H1 (cell line): Measurements from ENCODE around the gene BMP2. TPM values are rescaled to one million over a fixed set of nuclear protein-coding genes. Genes with fewer than 3 reads are reported as not detected.

Experiments used
- CBX5 ChIP-seq: fragments of 300-800, 300-1000 bp; sonication (generic); IDR thresholded peaks from 2 replicates; pipeline ENCODE4 v1.7.1; 2016; ENCODE audit warnings: antibody characterized with exemption, low read length, low read depth
- CHD1 ChIP-seq: IDR thresholded peaks from 2 replicates; pipeline ENCODE4 v1.6.1; 2012; ENCODE audit warnings: low read depth, low read length, improper control_type of control experiment
- EZH2 ChIP-seq: fragments of 200-600 bp; sonication (generic); IDR thresholded peaks from 2 replicates; pipeline ENCODE4 v1.7.1; 2012; ENCODE audit warnings: low read depth, mild to moderate bottlenecking, moderate library complexity, low read length, inconsistent platforms; ENCODE audit not compliant: severe bottlenecking
- GABPA ChIP-seq: IDR thresholded peaks from 2 replicates; pipeline ENCODE4 v1.6.1; 2011; ENCODE audit warnings: mild to moderate bottlenecking, low read length, moderate library complexity, borderline replicate concordance; ENCODE audit not compliant: insufficient read depth
- KDM4A ChIP-seq: IDR thresholded peaks from one replicate; pipeline ENCODE4 v1.7.1; 2012; ENCODE audit warnings: low read depth, mild to moderate bottlenecking, moderate library complexity, low read length, inconsistent platforms; ENCODE audit not compliant: severe bottlenecking
- NRF1 ChIP-seq: IDR thresholded peaks from 2 replicates; pipeline ENCODE4 v1.6.1; 2011; ENCODE audit warnings: mild to moderate bottlenecking, low read depth, low read length, improper control_type of control experiment
- POU5F1 ChIP-seq: IDR thresholded peaks from 2 replicates; pipeline ENCODE4 v1.6.1; 2011; ENCODE audit warnings: low read depth, mild to moderate bottlenecking, low read length, moderate library complexity
- SP1 ChIP-seq: IDR thresholded peaks from 2 replicates; pipeline ENCODE4 v1.6.1; 2011; ENCODE audit warnings: low read depth, low read length
- TBP ChIP-seq: IDR thresholded peaks from 2 replicates; pipeline ENCODE4 v1.6.1; 2011; ENCODE audit warnings: low read depth, low read length, improper control_type of control experiment
- YY1 ChIP-seq: IDR thresholded peaks from 2 replicates; pipeline ENCODE4 v1.6.1; 2011; ENCODE audit warnings: low read depth, mild to moderate bottlenecking, low read length
- polyA plus RNA-seq, 7 experiments: library from polyadenylated mRNA; depleted of rRNA in 3 of 7; stranded (reverse) in 5 of 7; unstranded in 2 of 7; fragments of >200 nt in 5 of 7; fragments of 200-250 nt in 2 of 7; gene quantifications; 1 replicate in 5 of 7; 2 replicates in 1 of 7; 4 replicates in 1 of 7; pipeline versions ENCODE4 v1.2.1 to v1.2.3, GENCODE V29; 2011 to 2013; ENCODE audit warnings: missing spikeins in 2 of 7, mixed read lengths in 2 of 7
- total RNA-seq: library from RNA; stranded (reverse); fragmentation: NEBNext Ultra II Directional; extraction: Animal tissue kit (Norgen Biotek cat#: 25700); gene quantifications from 2 replicates; pipeline ENCODE4 v1.2.1, GENCODE V29; 2021
- TF ChIP-seq, protein P1 (sequence below): fragments of 300-600 bp; sonication (generic); IDR thresholded peaks from 2 replicates; pipeline ENCODE4 v1.7.1; 2012; ENCODE audit warnings: low read length, moderate library complexity, mild to moderate bottlenecking, inconsistent platforms; ENCODE audit not compliant: insufficient replicate concordance
- TF ChIP-seq, protein P2 (sequence below): IDR thresholded peaks from 2 replicates; pipeline ENCODE4 v1.6.1; 2012; ENCODE audit warnings: inconsistent platforms

The BMP2 gene
- total and polyA plus RNA-seq, 2 of the 8 experiments (the other 6 are each of a cell fraction or from before 2014, with no cell fraction given): 1.8 to 3.6 TPM

GRCh38 chr20:6784767-6785166 is 17.3 kb downstream of the BMP2 start (continued):
- TF ChIP-seq, protein P1, sequence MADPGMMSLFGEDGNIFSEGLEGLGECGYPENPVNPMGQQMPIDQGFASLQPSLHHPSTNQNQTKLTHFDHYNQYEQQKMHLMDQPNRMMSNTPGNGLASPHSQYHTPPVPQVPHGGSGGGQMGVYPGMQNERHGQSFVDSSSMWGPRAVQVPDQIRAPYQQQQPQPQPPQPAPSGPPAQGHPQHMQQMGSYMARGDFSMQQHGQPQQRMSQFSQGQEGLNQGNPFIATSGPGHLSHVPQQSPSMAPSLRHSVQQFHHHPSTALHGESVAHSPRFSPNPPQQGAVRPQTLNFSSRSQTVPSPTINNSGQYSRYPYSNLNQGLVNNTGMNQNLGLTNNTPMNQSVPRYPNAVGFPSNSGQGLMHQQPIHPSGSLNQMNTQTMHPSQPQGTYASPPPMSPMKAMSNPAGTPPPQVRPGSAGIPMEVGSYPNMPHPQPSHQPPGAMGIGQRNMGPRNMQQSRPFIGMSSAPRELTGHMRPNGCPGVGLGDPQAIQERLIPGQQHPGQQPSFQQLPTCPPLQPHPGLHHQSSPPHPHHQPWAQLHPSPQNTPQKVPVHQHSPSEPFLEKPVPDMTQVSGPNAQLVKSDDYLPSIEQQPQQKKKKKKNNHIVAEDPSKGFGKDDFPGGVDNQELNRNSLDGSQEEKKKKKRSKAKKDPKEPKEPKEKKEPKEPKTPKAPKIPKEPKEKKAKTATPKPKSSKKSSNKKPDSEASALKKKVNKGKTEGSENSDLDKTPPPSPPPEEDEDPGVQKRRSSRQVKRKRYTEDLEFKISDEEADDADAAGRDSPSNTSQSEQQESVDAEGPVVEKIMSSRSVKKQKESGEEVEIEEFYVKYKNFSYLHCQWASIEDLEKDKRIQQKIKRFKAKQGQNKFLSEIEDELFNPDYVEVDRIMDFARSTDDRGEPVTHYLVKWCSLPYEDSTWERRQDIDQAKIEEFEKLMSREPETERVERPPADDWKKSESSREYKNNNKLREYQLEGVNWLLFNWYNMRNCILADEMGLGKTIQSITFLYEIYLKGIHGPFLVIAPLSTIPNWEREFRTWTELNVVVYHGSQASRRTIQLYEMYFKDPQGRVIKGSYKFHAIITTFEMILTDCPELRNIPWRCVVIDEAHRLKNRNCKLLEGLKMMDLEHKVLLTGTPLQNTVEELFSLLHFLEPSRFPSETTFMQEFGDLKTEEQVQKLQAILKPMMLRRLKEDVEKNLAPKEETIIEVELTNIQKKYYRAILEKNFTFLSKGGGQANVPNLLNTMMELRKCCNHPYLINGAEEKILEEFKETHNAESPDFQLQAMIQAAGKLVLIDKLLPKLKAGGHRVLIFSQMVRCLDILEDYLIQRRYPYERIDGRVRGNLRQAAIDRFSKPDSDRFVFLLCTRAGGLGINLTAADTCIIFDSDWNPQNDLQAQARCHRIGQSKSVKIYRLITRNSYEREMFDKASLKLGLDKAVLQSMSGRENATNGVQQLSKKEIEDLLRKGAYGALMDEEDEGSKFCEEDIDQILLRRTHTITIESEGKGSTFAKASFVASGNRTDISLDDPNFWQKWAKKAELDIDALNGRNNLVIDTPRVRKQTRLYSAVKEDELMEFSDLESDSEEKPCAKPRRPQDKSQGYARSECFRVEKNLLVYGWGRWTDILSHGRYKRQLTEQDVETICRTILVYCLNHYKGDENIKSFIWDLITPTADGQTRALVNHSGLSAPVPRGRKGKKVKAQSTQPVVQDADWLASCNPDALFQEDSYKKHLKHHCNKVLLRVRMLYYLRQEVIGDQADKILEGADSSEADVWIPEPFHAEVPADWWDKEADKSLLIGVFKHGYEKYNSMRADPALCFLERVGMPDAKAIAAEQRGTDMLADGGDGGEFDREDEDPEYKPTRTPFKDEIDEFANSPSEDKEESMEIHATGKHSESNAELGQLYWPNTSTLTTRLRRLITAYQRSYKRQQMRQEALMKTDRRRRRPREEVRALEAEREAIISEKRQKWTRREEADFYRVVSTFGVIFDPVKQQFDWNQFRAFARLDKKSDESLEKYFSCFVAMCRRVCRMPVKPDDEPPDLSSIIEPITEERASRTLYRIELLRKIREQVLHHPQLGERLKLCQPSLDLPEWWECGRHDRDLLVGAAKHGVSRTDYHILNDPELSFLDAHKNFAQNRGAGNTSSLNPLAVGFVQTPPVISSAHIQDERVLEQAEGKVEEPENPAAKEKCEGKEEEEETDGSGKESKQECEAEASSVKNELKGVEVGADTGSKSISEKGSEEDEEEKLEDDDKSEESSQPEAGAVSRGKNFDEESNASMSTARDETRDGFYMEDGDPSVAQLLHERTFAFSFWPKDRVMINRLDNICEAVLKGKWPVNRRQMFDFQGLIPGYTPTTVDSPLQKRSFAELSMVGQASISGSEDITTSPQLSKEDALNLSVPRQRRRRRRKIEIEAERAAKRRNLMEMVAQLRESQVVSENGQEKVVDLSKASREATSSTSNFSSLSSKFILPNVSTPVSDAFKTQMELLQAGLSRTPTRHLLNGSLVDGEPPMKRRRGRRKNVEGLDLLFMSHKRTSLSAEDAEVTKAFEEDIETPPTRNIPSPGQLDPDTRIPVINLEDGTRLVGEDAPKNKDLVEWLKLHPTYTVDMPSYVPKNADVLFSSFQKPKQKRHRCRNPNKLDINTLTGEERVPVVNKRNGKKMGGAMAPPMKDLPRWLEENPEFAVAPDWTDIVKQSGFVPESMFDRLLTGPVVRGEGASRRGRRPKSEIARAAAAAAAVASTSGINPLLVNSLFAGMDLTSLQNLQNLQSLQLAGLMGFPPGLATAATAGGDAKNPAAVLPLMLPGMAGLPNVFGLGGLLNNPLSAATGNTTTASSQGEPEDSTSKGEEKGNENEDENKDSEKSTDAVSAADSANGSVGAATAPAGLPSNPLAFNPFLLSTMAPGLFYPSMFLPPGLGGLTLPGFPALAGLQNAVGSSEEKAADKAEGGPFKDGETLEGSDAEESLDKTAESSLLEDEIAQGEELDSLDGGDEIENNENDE: no peak
- no peak for TF ChIP-seq SP1
- no peak for TF ChIP-seq KDM4A
- no peak for TF ChIP-seq TBP
- no peak for TF ChIP-seq YY1
- TF ChIP-seq EZH2: no peak
- no peak for TF ChIP-seq CBX5
- TF ChIP-seq POU5F1: no peak
- no peak for TF ChIP-seq CHD1
- no peak for TF ChIP-seq GABPA
- TF ChIP-seq NRF1: no peak
- TF ChIP-seq, protein P2, sequence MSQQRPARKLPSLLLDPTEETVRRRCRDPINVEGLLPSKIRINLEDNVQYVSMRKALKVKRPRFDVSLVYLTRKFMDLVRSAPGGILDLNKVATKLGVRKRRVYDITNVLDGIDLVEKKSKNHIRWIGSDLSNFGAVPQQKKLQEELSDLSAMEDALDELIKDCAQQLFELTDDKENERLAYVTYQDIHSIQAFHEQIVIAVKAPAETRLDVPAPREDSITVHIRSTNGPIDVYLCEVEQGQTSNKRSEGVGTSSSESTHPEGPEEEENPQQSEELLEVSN: no peak
